Measurements from ENCODE around the gene TKTL1. TPM values are rescaled to one million over a fixed set of nuclear protein-coding genes. Genes with fewer than 3 reads are reported as not detected.

TKTL1 gene
- total RNA-seq, 1 experiment from 2014 or later: not detected

GRCh38 chrX:154296731-154297130, 1.1 kb downstream of the TKTL1 start:
- Histone ChIP-seq H3K4me3 (ENCODE audit: low read depth in 2 of 2, low read length in 2 of 2) (no peak overlapping the region), H3K27me3 (ENCODE audit: control insufficient read depth, insufficient read depth, low read length) (no peaks in the 10 kb centered on the region), H3K4me1 (ENCODE audit: control insufficient read depth, insufficient read depth, low read length) (no peaks in the 10 kb centered on the region), H3K27ac (ENCODE audit: low read length) (no peak overlapping the region), H3K9me3 (ENCODE audit: control insufficient read depth, insufficient read depth, low read depth, low read length) (no peaks in the 10 kb centered on the region), H3K36me3 (ENCODE audit: control insufficient read depth, insufficient read depth, low read length) (no peaks in the 10 kb centered on the region)
- CTCF ChIA-PET: interaction anchor here (0.6 kb wide), 1 partner anchor 257 kb away, joined by 4 read pairs; no protein-coding TSS in a partner anchor
- no peak for ATAC-seq
- TF ChIP-seq TCF7L2 (IDR thresholded peaks at IDR 0.05; ENCODE audit: low read depth, low read length) (no peak), SIN3A (IDR thresholded peaks at IDR 0.05; ENCODE audit: borderline replicate concordance, insufficient read depth, low read depth, low read length) (no peak), CTCF (IDR thresholded peaks at IDR 0.05) (no peak), POLR2AphosphoS5 (IDR thresholded peaks at IDR 0.05; ENCODE audit: low read depth, low read length) (no peak)
- TF ChIP-seq, protein P1, sequence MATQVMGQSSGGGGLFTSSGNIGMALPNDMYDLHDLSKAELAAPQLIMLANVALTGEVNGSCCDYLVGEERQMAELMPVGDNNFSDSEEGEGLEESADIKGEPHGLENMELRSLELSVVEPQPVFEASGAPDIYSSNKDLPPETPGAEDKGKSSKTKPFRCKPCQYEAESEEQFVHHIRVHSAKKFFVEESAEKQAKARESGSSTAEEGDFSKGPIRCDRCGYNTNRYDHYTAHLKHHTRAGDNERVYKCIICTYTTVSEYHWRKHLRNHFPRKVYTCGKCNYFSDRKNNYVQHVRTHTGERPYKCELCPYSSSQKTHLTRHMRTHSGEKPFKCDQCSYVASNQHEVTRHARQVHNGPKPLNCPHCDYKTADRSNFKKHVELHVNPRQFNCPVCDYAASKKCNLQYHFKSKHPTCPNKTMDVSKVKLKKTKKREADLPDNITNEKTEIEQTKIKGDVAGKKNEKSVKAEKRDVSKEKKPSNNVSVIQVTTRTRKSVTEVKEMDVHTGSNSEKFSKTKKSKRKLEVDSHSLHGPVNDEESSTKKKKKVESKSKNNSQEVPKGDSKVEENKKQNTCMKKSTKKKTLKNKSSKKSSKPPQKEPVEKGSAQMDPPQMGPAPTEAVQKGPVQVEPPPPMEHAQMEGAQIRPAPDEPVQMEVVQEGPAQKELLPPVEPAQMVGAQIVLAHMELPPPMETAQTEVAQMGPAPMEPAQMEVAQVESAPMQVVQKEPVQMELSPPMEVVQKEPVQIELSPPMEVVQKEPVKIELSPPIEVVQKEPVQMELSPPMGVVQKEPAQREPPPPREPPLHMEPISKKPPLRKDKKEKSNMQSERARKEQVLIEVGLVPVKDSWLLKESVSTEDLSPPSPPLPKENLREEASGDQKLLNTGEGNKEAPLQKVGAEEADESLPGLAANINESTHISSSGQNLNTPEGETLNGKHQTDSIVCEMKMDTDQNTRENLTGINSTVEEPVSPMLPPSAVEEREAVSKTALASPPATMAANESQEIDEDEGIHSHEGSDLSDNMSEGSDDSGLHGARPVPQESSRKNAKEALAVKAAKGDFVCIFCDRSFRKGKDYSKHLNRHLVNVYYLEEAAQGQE (IDR thresholded peaks at IDR 0.05; ENCODE audit: insufficient read depth in 1 of 2, low read depth in 2 of 2, low read length in 1 of 2): no peak
- intact Hi-C loops (cut with micrococcal nuclease; ENCODE audit: unreplicated experiment) (no loop called here), in situ Hi-C loops (cut with HindIII; ENCODE audit: low pct_unique_long_range_greater_than_20kb, low sequenced_read_pairs) (no loop called here)
- POLR2A ChIA-PET: no interaction called here
- no TSS peak for BruUV-seq (replicated peaks)
- DNase-seq (ENCODE audit: low read depth, low spot score): no peak

- intact Hi-C loops (cut with micrococcal nuclease; ENCODE audit: unreplicated experiment): no loop called here
- Histone ChIP-seq H3K4me1 (ENCODE audit: control insufficient read depth, insufficient read depth, low read length) (no peaks in the 10 kb centered on the region), H3K4me3 (ENCODE audit: low read depth in 2 of 2, low read length in 2 of 2) (no peak overlapping the region), H3K9me3 (ENCODE audit: control insufficient read depth, insufficient read depth, low read depth, low read length) (no peaks in the 10 kb centered on the region), H3K27ac (ENCODE audit: low read length) (no peak overlapping the region), H3K27me3 (ENCODE audit: control insufficient read depth, insufficient read depth, low read length) (no peaks in the 10 kb centered on the region), H3K36me3 (ENCODE audit: control insufficient read depth, insufficient read depth, low read length) (no peaks in the 10 kb centered on the region)
- no peak for DNase-seq (ENCODE audit: low read depth, low spot score)
- in situ Hi-C loops (cut with HindIII; ENCODE audit: low pct_unique_long_range_greater_than_20kb, low sequenced_read_pairs): no loop called here
- no TSS peak for BruUV-seq (replicated peaks)
- TF ChIP-seq POLR2AphosphoS5 (IDR thresholded peaks at IDR 0.05; ENCODE audit: low read depth, low read length): no peak
- TF ChIP-seq SIN3A (IDR thresholded peaks at IDR 0.05; ENCODE audit: borderline replicate concordance, insufficient read depth, low read depth, low read length): no peak
- TF ChIP-seq, protein P1 (IDR thresholded peaks at IDR 0.05; ENCODE audit: insufficient read depth in 1 of 2, low read depth in 2 of 2, low read length in 1 of 2): no peak
- no peak for TF ChIP-seq CTCF (IDR thresholded peaks at IDR 0.05)
- TF ChIP-seq TCF7L2 (IDR thresholded peaks at IDR 0.05; ENCODE audit: low read depth, low read length): no peak
- POLR2A ChIA-PET: no interaction called here
- CTCF ChIA-PET: no interaction called here
- no peak for ATAC-seq
Measured at GRCh38 chrX:154298312-154298711, 2.7 kb downstream of the TKTL1 start.

Measured in Panc1 (cell line).